ENCODE results near the gene C1QTNF4. TPM values are rescaled to one million over a fixed set of nuclear protein-coding genes. Genes with fewer than 3 reads are reported as not detected.
A peak's percentile ranks its signal among the peaks of the same experiment; 100 is the strongest.

C1QTNF4 gene
- total RNA-seq, 1 experiment from 2014 or later, result not detected

Small RNAs within 50 kb of the gene (small RNA-seq; reads per million reads assigned to genes)
- not detected for gene RN7SL652P
- 0.86 reads per million, percentile 25 among the genes with 10 or more reads in this experiment for gene RNU5E-10P

Other genes starting within 250 kb of the C1QTNF4 start
- 0.05 TPM in 1 of 2 replicates, not detected in the other for gene MYBPC3, start 241.7 kb downstream of the C1QTNF4 start, total RNA-seq (2014; rRNA removed; shearing (Covaris generic))
- not detected in 2 replicates for gene SPI1, start 215.9 kb downstream of the C1QTNF4 start, total RNA-seq (2014; rRNA removed; shearing (Covaris generic))
- gene SLC39A13, start 185.8 kb downstream of the C1QTNF4 start, total RNA-seq (2014; rRNA removed; shearing (Covaris generic)), result 56.0 and 67.0 TPM in 2 replicates
- 206 and 222 TPM in 2 replicates for gene PSMC3, start 168.0 kb downstream of the C1QTNF4 start, total RNA-seq (2014; rRNA removed; shearing (Covaris generic))
- gene RAPSN, start 145.3 kb downstream of the C1QTNF4 start, total RNA-seq (2014; rRNA removed; shearing (Covaris generic)), result not detected in 2 replicates
- 104 and 123 TPM in 2 replicates for gene CELF1, start 41.3 kb downstream of the C1QTNF4 start, total RNA-seq (2014; rRNA removed; shearing (Covaris generic))
- 193 and 201 TPM in 2 replicates for gene PTPMT1, start 28.8 kb downstream of the C1QTNF4 start, total RNA-seq (2014; rRNA removed; shearing (Covaris generic))
- gene KBTBD4, start 15.4 kb downstream of the C1QTNF4 start, total RNA-seq (2014; rRNA removed; shearing (Covaris generic)), result 26.5 and 29.5 TPM in 2 replicates
- gene NDUFS3, start 15.3 kb downstream of the C1QTNF4 start, total RNA-seq (2014; rRNA removed; shearing (Covaris generic)), result 144 and 149 TPM in 2 replicates
- not detected in 2 replicates for gene FAM180B, start 7.7 kb downstream of the C1QTNF4 start, total RNA-seq (2014; rRNA removed; shearing (Covaris generic))
- 103 and 109 TPM in 2 replicates for gene MTCH2, start 48.1 kb upstream of the C1QTNF4 start, total RNA-seq (2014; rRNA removed; shearing (Covaris generic))
- 1.5 and 4.9 TPM in 2 replicates for gene AGBL2, start 121.0 kb upstream of the C1QTNF4 start, total RNA-seq (2014; rRNA removed; shearing (Covaris generic))
- 34.5 and 36.9 TPM in 2 replicates for gene FNBP4, start 172.9 kb upstream of the C1QTNF4 start, total RNA-seq (2014; rRNA removed; shearing (Covaris generic))

Data from HT-29 (cell line).